H1 (cell line): ENCODE measurements around the gene CCBE1. TPM values are rescaled to one million over a fixed set of nuclear protein-coding genes. Genes with fewer than 3 reads are reported as not detected.

Source experiments
- CTCF ChIA-PET: fragments of 300-600 bp; sonication (Branson Sonifier 250); formaldehyde crosslinking; loops from one replicate; lab custom pipeline; 2021; ENCODE audit not compliant: partially characterized antibody; lab: Charles Lee
- POLR2A ChIA-PET: fragments of 300-600 bp; sonication (Branson Sonifier 250); formaldehyde crosslinking; loops from one replicate; lab custom pipeline; 2021; ENCODE audit warnings: inconsistent platforms; ENCODE audit not compliant: partially characterized antibody; lab: Charles Lee
- DNase-seq, 2 experiments: peaks; one replicate each; pipeline versions ENCODE4 v3.0.0 to v3.0.0-alpha.2; 2010 to 2022; ENCODE audit warnings: low spot score in 2 of 2, low read depth in 1 of 2, mixed read lengths in 1 of 2
- FAIRE-seq: peaks from 2 replicates; lab custom pipeline; 2011; peaks lifted over from hg19 to GRCh38; lab: Jason Lieb, UNC
- H2AFZ ChIP-seq: 2 replicates; pipeline ENCODE4 v1.8.1; 2012; ENCODE audit warnings: low read length, inconsistent platforms
- H2AK5ac ChIP-seq: 2 replicates; pipeline ENCODE4 v1.6.1; 2013; ENCODE audit warnings: low read depth, low read length
- H2BK120ac ChIP-seq: replicated peaks from 2 replicates; pipeline ENCODE3; 2013; ENCODE audit warnings: low read depth, low read length, inconsistent platforms
- H2BK12ac ChIP-seq: 2 replicates; pipeline ENCODE4 v1.6.1; 2013; ENCODE audit warnings: low read depth, low read length
- H2BK15ac ChIP-seq: 2 replicates; pipeline ENCODE4 v1.6.1; 2013; ENCODE audit warnings: low read length
- H2BK20ac ChIP-seq: 2 replicates; pipeline ENCODE4 v1.6.1; 2013; ENCODE audit warnings: low read length
- H2BK5ac ChIP-seq: 2 replicates; pipeline ENCODE4 v1.6.1; 2013; ENCODE audit warnings: low read depth, low read length
- H3K14ac ChIP-seq: 2 replicates; pipeline ENCODE4 v1.6.1; 2013; ENCODE audit warnings: inconsistent platforms; ENCODE audit not compliant: insufficient read length
- H3K18ac ChIP-seq: 2 replicates; pipeline ENCODE4 v1.6.1; 2013; ENCODE audit warnings: low read length; ENCODE audit errors: extremely low read depth
- H3K23ac ChIP-seq: 2 replicates; pipeline ENCODE4 v1.6.1; 2013; ENCODE audit warnings: inconsistent platforms; ENCODE audit not compliant: insufficient read length
- H3K23me2 ChIP-seq: 2 replicates; pipeline ENCODE4 v1.6.1; 2013; ENCODE audit warnings: low read depth, low read length
- H3K27ac ChIP-seq: 2 replicates; pipeline ENCODE4 v1.6.1; 2011; ENCODE audit warnings: low read depth, low read length, inconsistent platforms
- H3K27me3 ChIP-seq, 4 experiments: replicated peaks in 1 of 4; 1 replicate in 1 of 4; 2 replicates in 3 of 4; pipeline versions ENCODE4 v1.6.1 to v1.8.1; 2011 to 2013; ENCODE audit warnings: low read length in 3 of 4, mild to moderate bottlenecking in 3 of 4, inconsistent platforms in 2 of 4, mixed read lengths in 2 of 4, moderate library complexity in 1 of 4; ENCODE audit not compliant: control insufficient read depth in 3 of 4, insufficient read depth in 3 of 4; ENCODE audit errors: extremely low read depth in 1 of 4
- H3K36me3 ChIP-seq, 4 experiments: 2 replicates each; pipeline versions ENCODE4 v1.6.1 to v1.8.1; 2011 to 2013; ENCODE audit warnings: mild to moderate bottlenecking in 4 of 4, low read length in 3 of 4, moderate library complexity in 2 of 4, control low read depth in 1 of 4, inconsistent platforms in 1 of 4; ENCODE audit not compliant: insufficient read depth in 4 of 4, control insufficient read depth in 2 of 4
- H3K4ac ChIP-seq: replicated peaks from 2 replicates; pipeline ENCODE3; 2013; ENCODE audit warnings: low read length, low read depth, mixed read lengths, inconsistent platforms; ENCODE audit not compliant: insufficient read length
- H3K4me1 ChIP-seq, 4 experiments: replicated peaks in 1 of 4; 1 replicate in 1 of 4; 2 replicates in 3 of 4; pipeline versions ENCODE4 v1.6.1 to v1.8.1; 2011 to 2013; ENCODE audit warnings: low read length in 3 of 4, inconsistent platforms in 2 of 4, mixed read lengths in 1 of 4; ENCODE audit not compliant: insufficient read depth in 4 of 4, control insufficient read depth in 3 of 4
- H3K4me2 ChIP-seq, 2 experiments: 2 replicates each; pipeline versions ENCODE4 v1.6.1 to v1.8.1; 2011 to 2013; ENCODE audit warnings: low read depth in 2 of 2, low read length in 2 of 2, control low read depth in 1 of 2, inconsistent platforms in 1 of 2, mild to moderate bottlenecking in 1 of 2; ENCODE audit not compliant: insufficient read depth in 1 of 2
- H3K4me3 ChIP-seq, 4 experiments: fragments of 200-600, 300-600 bp in 1 of 4; sonication (generic), shearing (Covaris generic), sonication (Bioruptor Twin) in 1 of 4; 2 replicates each; pipeline versions ENCODE4 v1.5.1 to v1.8.1; 2011 to 2016; ENCODE audit warnings: low read length in 4 of 4, low read depth in 3 of 4, control low read depth in 2 of 4, inconsistent platforms in 2 of 4, mild to moderate bottlenecking in 2 of 4, mixed read lengths in 1 of 4, moderate library complexity in 1 of 4; ENCODE audit not compliant: insufficient read depth in 2 of 4; ENCODE audit errors: extremely low read depth in 1 of 4
- H3K56ac ChIP-seq: replicated peaks from 2 replicates; pipeline ENCODE3; 2013; ENCODE audit warnings: low read depth, mild to moderate bottlenecking, mixed read lengths, low read length, inconsistent platforms; ENCODE audit not compliant: insufficient read length
- H3K79me1 ChIP-seq: 2 replicates; pipeline ENCODE4 v1.6.1; 2013; ENCODE audit warnings: low read depth, low read length, control low read depth
- H3K79me2 ChIP-seq, 2 experiments: 2 replicates each; pipeline versions ENCODE4 v1.6.1 to v1.8.1; 2012 to 2013; ENCODE audit warnings: low read length in 2 of 2, mild to moderate bottlenecking in 2 of 2, inconsistent platforms in 1 of 2; ENCODE audit not compliant: insufficient read depth in 2 of 2, control insufficient read depth in 1 of 2
- H3K9ac ChIP-seq, 4 experiments: replicated peaks in 1 of 4; 1 replicate in 1 of 4; 2 replicates in 3 of 4; pipeline versions ENCODE4 v1.6.1 to v1.8.1; 2011 to 2013; ENCODE audit warnings: low read depth in 3 of 4, low read length in 3 of 4, control low read depth in 2 of 4, mild to moderate bottlenecking in 2 of 4, moderate library complexity in 2 of 4, inconsistent platforms in 1 of 4; ENCODE audit errors: extremely low read depth in 1 of 4
- H3K9me3 ChIP-seq, 2 experiments: 2 replicates each; pipeline versions ENCODE4 v1.6.1 to v1.8.1; 2012 to 2013; ENCODE audit warnings: mild to moderate bottlenecking in 2 of 2, moderate library complexity in 2 of 2, control low read depth in 1 of 2, inconsistent platforms in 1 of 2, low read depth in 1 of 2, low read length in 1 of 2, mixed read lengths in 1 of 2; ENCODE audit not compliant: insufficient read depth in 2 of 2
- H4K20me1 ChIP-seq, 2 experiments: replicated peaks in 1 of 2; 2 replicates each; pipeline versions ENCODE3 to v1.8.1; 2011 to 2013; ENCODE audit warnings: inconsistent platforms in 2 of 2, low read length in 2 of 2, mild to moderate bottlenecking in 1 of 2; ENCODE audit not compliant: insufficient read depth in 2 of 2, control insufficient read depth in 1 of 2
- H4K5ac ChIP-seq: 2 replicates; pipeline ENCODE4 v1.6.1; 2013; ENCODE audit warnings: low read length, low read depth, mixed read lengths, inconsistent platforms; ENCODE audit not compliant: insufficient read length
- H4K8ac ChIP-seq: 2 replicates; pipeline ENCODE4 v1.8.0; 2013; ENCODE audit warnings: mild to moderate bottlenecking, moderate library complexity, low read length, inconsistent platforms; ENCODE audit not compliant: insufficient read depth; ENCODE audit errors: extremely low read depth
- H4K91ac ChIP-seq: replicated peaks from 2 replicates; pipeline ENCODE3; 2013; ENCODE audit warnings: low read length, mixed read lengths, inconsistent platforms; ENCODE audit not compliant: insufficient read length
- ASH2L ChIP-seq: fragments of 200-600, 300-600 bp; sonication (generic); IDR thresholded peaks from one replicate; pipeline ENCODE4 v1.7.1; 2017; ENCODE audit warnings: low read length
- BRCA1 ChIP-seq: IDR thresholded peaks from 2 replicates; pipeline ENCODE4 v1.6.1; 2012; ENCODE audit warnings: low read depth, low read length, improper control_type of control experiment
- CBX5 ChIP-seq: fragments of 300-800, 300-1000 bp; sonication (generic); IDR thresholded peaks from 2 replicates; pipeline ENCODE4 v1.7.1; 2016; ENCODE audit warnings: antibody characterized with exemption, low read length, low read depth
- CREB1 ChIP-seq: IDR thresholded peaks from 2 replicates; pipeline ENCODE4 v1.6.1; 2012; ENCODE audit warnings: inconsistent platforms
- EZH2 ChIP-seq: fragments of 200-600 bp; sonication (generic); IDR thresholded peaks from 2 replicates; pipeline ENCODE4 v1.7.1; 2012; ENCODE audit warnings: low read depth, mild to moderate bottlenecking, moderate library complexity, low read length, inconsistent platforms; ENCODE audit not compliant: severe bottlenecking
- HDAC6 ChIP-seq: IDR thresholded peaks from one replicate; pipeline ENCODE4 v1.7.1; 2012; ENCODE audit warnings: low read depth, mild to moderate bottlenecking, inconsistent platforms, low read length, moderate library complexity
- JUN ChIP-seq: IDR thresholded peaks from 2 replicates; pipeline ENCODE4 v1.6.1; 2011; ENCODE audit warnings: low read depth, mild to moderate bottlenecking, improper control_type of control experiment, low read length
- KDM4A ChIP-seq: IDR thresholded peaks from one replicate; pipeline ENCODE4 v1.7.1; 2012; ENCODE audit warnings: low read depth, mild to moderate bottlenecking, moderate library complexity, low read length, inconsistent platforms; ENCODE audit not compliant: severe bottlenecking
- KDM5A ChIP-seq: fragments of 200-600 bp; IDR thresholded peaks from 2 replicates; pipeline ENCODE4 v1.7.1; 2012; ENCODE audit warnings: mild to moderate bottlenecking, low read length, inconsistent platforms, mixed read lengths
- MAFK ChIP-seq: IDR thresholded peaks from 2 replicates; pipeline ENCODE4 v1.6.1; 2012; ENCODE audit warnings: low read depth, mild to moderate bottlenecking, improper control_type of control experiment, low read length
- RBBP5 ChIP-seq: IDR thresholded peaks from 2 replicates; pipeline ENCODE4 v1.7.1; 2012; ENCODE audit warnings: low read depth, mild to moderate bottlenecking, inconsistent platforms, low read length, moderate library complexity, borderline replicate concordance
- RNF2 ChIP-seq: fragments of 200-900, 300-1000 bp; sonication (generic); IDR thresholded peaks from 2 replicates; pipeline ENCODE4 v1.7.1; 2016; ENCODE audit warnings: borderline replicate concordance, low read depth, mild to moderate bottlenecking, antibody characterized with exemption, low read length; ENCODE audit not compliant: poor library complexity, severe bottlenecking; ENCODE audit errors: missing control alignments
- SIRT6 ChIP-seq: IDR thresholded peaks from one replicate; pipeline ENCODE4 v1.7.1; 2012; ENCODE audit warnings: low read length, inconsistent platforms
- TAF1 ChIP-seq: IDR thresholded peaks from 2 replicates; pipeline ENCODE4 v1.6.1; 2011; ENCODE audit warnings: mild to moderate bottlenecking, low read depth, low read length
- WGBS, 2 experiments: shearing (Covaris generic) in 1 of 2; methylation state at CpG; one replicate each; pipeline versions ENCODE4 v1.1.6 to v1.1.7; 2013 to 2015; ENCODE audit warnings: low lambda C conversion rate in 2 of 2, mixed read lengths in 2 of 2, inconsistent platforms in 1 of 2, low coverage in 1 of 2, missing lambda C conversion rate in 1 of 2; ENCODE audit not compliant: insufficient replicate concordance in 2 of 2, insufficient coverage in 1 of 2, insufficient read length in 1 of 2; ENCODE audit errors: extremely low coverage in 1 of 2, missing lambda C conversion rate in 1 of 2; 5-methylcytosine and 5-hydroxymethylcytosine counted together
- polyA plus RNA-seq, 7 experiments: library from polyadenylated mRNA; depleted of rRNA in 3 of 7; stranded (reverse) in 5 of 7; unstranded in 2 of 7; fragments of >200 nt in 5 of 7; fragments of 200-250 nt in 2 of 7; gene quantifications; 1 replicate in 5 of 7; 2 replicates in 1 of 7; 4 replicates in 1 of 7; pipeline versions ENCODE4 v1.2.1 to v1.2.3, GENCODE V29; 2011 to 2013; ENCODE audit warnings: missing spikeins in 2 of 7, mixed read lengths in 2 of 7
- total RNA-seq: library from RNA; stranded (reverse); fragmentation: NEBNext Ultra II Directional; extraction: Animal tissue kit (Norgen Biotek cat#: 25700); gene quantifications from 2 replicates; pipeline ENCODE4 v1.2.1, GENCODE V29; 2021

CCBE1 gene
- total and polyA plus RNA-seq, 2 of the 8 experiments (the other 6 are each of a cell fraction or from before 2014, with no cell fraction given) = 2.1 to 2.6 TPM

GRCh38 chr18:59458575-59458974 lies 238.6 kb downstream of the CCBE1 start:
- H2BK5ac ChIP-seq = no peak overlapping the region
- no peak overlapping the region for H3K4me2 ChIP-seq
- no peak overlapping the region for H3K4ac ChIP-seq
- H4K20me1 ChIP-seq = no peaks in the 10 kb centered on the region
- H4K8ac ChIP-seq = no peak overlapping the region
- no peak overlapping the region for H2BK20ac ChIP-seq
- H3K4me1 ChIP-seq = peaks cover 0 to 2% (median 0%) of the 10 kb centered on the region in 4 experiments; a peak in 1 of 7 replicates
- no peaks in the 10 kb centered on the region for H3K36me3 ChIP-seq
- H3K9me3 ChIP-seq = no peaks in the 10 kb centered on the region
- H3K27me3 ChIP-seq = no peaks in the 10 kb centered on the region
- no peak overlapping the region for H3K23ac ChIP-seq
- H3K23me2 ChIP-seq = peaks cover 3% of the 10 kb centered on the region; the same call in 1 of the 2 replicates
- H2BK15ac ChIP-seq = no peak overlapping the region
- H3K14ac ChIP-seq = no peak overlapping the region
- DNase-seq = no peak
- no peak overlapping the region for H2BK120ac ChIP-seq
- no peak overlapping the region for H4K5ac ChIP-seq
- no peaks in the 10 kb centered on the region for H3K79me1 ChIP-seq
- no peak overlapping the region for H3K56ac ChIP-seq
- H2AFZ ChIP-seq = no peak overlapping the region
- H3K4me3 ChIP-seq = no peak overlapping the region
- POLR2A ChIA-PET = interaction anchor here (1.3 kb wide), 1 partner anchor 13 kb away, joined by 3 read pairs; no protein-coding TSS in a partner anchor
- no peak overlapping the region for H3K18ac ChIP-seq
- H2AK5ac ChIP-seq = no peak overlapping the region
- 71% methylated on average over 8 of the region's 8 CpGs; no CpG with 5 or more reads in 1 of the 2 experiments for WGBS, 2 experiments
- no peak for FAIRE-seq
- CTCF ChIA-PET = interaction anchor here (0.7 to 6.5 kb wide), 44 partner anchors 11 to 530 kb away, joined by 3 to 106 read pairs (median 5); partner anchors contain the start of gene CCBE1
- H3K79me2 ChIP-seq = no peaks in the 10 kb centered on the region
- H4K91ac ChIP-seq = no peak overlapping the region
- no peak overlapping the region for H2BK12ac ChIP-seq
- no peak overlapping the region for H3K27ac ChIP-seq
- H3K9ac ChIP-seq = no peak overlapping the region
- TF ChIP-seq SIRT6 (no peak), ASH2L (no peak), TAF1 (no peak), KDM5A (no peak), EZH2 (no peak), RNF2 (no peak), JUN (no peak), CREB1 (no peak), CBX5 (no peak), BRCA1 (no peak), KDM4A (no peak), HDAC6 (no peak), RBBP5 (no peak), MAFK (no peak)
